Measurements from ENCODE around the gene SYT3. TPM values are rescaled to one million over a fixed set of nuclear protein-coding genes. Genes with fewer than 3 reads are reported as not detected.

SYT3 gene
- 0.53 and 0.82 TPM in 2 replicates for total RNA-seq

DNA sequence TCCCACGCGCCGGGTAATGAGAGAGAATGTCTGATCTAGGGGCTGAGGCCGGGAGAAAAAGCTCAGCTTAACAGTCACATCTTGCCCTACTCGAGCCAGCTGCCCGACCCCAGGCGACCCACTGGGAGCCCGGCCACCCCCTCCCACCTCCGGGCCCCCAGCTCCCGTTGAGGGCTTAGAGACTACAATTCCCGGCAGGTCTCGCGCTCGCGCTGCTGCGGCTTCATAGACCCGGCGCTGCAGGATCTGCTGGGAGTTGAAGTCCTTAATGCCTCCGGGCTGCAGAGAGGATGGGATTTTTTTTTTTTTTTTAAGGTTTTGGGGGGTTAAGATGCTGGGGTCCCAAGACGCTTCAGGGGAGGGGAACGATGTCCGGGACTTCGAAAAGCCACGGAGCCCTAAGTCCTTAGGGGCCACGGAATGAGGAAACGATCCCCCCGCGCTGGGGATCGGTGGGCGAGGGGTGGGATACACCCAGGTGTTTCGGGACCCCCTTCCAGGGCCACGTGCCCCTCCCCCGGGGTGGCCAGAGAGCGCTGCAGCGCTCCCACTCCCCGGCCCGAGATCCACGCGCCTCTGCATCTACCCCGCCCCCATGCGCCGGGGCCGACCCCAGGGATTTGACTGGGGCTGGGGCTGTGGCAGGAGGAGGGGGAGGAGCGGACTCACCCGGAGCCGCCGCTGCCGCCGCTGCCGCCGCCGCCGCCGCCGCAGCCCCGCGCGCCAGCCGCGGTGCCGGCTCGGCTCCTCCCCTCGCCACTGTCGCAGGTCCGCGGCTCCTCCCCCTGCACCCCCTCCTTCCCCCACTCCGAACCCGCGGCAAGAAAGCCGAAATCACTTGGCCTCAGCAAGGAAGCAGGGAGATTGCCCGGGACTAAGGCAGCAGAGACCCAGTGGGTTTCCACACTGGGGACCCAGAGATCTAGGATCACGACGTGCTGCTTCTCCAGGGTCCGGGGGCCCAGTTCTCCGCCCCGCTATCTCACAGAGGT lies at the start of gene SYT3:
TSS of gene SYT3 (minus strand) at position 761 of the 992 bp plus-strand sequence. CDS start 2,470 bp downstream, outside the sequence.
- no peak for DNase-seq (ENCODE audit: extremely low read depth, low read depth, low spot score)

DNA sequence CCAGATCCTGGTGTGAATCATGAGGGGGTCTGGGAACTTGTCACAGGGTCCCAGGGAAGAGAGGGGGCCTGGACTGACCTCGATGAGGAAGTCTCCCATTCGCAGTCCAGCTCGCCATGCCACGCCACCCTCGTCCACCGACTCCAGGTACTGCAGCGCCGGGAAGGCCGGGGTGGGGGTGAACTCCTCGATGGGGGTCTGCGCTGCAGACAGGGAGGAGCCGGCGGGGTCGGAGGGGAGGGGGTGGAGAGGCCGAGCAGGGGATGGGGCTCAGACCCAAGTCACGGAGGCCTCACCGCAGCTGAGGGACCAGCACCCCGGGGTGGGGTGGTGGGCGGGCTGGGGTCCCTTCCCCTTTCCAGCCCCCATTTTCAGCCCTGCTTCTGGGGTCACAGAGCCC lies 49.1 kb upstream of the SYT3 start:
- DNase-seq (ENCODE audit: extremely low read depth, low read depth, low spot score): no peak

DNA sequence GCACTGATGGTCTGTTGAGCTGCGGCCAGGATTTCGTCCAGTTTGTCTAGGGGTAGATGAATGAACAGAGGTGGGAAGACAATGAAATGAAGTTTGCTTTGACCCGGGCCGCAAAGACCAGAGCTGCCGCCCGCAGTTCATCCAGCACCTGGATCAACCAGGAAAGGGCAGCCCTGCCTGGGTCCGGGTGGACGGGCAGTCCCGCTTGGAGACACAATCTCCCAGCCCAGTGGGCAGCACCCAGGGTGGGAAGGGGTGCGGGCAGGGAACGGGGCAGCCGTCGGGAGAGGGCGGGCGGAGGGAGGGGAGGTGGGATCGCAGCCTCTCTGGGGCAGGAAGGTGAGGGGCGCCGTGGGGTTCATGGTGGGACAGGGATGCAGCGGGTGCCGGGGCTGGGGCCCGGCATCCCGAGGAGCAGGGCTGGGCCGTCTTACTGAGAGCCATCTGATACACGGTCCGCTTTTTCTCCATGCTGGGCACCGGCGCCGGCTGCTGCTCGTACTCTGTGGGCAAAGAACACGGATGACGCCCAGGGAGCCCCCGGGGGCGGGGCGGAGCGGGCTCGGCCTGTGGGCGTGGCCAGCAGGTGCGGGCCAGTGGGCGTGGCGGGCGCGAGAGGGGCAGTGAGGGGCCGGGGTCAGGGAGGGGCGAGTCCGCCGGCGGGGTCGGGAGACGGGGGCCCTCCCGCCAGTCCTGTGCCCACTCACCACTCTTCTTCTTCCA lies 46.8 kb upstream of the SYT3 start:
- DNase-seq (ENCODE audit: extremely low read depth, low read depth, low spot score): no peak

GRCh38 chr19:50679177-50680125 lies 39.8 kb upstream of the SYT3 start:
- DNase-seq (ENCODE audit: extremely low read depth, low read depth, low spot score): no peak

DNA sequence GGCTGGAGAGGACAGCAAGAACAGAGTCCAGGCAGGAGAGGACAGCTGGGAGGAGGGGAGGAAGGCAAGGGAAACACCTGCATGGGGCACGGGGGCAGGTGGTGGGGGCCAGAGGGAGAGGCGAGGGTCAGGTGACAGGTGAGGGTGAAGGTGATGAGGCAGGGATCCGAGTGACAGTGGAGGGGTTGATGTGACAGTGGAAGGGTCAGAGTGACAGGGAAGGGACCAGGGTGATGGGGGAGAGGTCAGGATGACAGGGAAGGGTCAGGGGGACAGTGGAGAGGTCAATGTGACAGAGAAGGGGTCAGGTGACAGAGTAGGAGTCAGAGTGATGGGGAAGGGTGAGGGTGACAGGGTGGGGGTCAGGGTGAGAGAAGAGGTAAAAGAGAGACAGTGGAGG lies 38.6 kb upstream of the SYT3 start:
- DNase-seq (ENCODE audit: extremely low read depth, low read depth, low spot score): no peak

GRCh38 chr19:50677636-50678035 lies 38.0 kb upstream of the SYT3 start:
- no peak for DNase-seq (ENCODE audit: extremely low read depth, low read depth, low spot score)

DNA sequence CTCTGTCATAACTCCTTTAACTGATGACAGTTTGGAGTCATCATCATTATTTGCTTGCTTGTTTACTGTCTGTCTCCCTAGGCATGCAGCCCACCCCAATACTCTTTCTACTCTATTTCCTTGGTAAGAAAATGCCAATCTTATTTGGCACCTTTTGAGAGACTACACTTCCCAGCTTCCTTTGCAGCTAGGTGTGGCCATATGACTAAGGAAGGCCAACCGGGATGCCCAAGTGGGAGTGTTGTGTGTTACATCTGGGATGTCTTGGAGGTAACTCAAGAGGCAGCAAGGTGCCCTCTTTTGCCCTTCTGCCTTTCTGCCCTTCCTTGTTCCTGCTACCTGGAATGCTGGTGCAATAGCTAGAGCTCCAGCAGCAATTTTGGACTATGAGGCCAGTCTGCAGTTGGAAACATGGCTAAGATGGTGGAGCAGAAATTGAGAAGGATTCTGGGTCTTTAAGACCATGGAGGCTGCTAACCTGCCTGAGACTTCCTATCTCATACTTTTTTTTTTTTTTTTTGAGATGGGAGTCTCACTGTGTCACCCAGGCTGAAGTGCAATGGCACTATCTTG lies 37.0 kb upstream of the SYT3 start:
- no peak for DNase-seq (ENCODE audit: extremely low read depth, low read depth, low spot score)

DNA sequence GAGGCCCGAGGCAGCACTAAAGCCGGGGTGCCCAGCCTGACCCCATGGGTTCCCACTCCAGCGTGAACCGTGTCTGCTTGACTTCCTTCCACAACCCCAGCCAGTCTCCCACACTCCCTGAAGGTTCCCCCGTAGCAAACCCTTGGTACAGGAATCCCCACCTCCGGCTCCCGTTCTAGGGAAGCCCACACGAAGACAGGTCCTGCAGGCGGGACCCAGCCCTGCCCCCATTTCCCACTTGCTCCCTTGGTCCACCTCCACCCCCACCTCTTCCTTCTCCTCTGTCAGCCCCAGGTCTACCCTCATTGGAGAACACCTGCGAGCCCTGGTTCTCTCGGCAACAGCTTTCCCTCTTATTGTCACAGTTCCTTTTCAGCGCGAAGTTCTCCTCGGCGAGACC lies 33.4 kb upstream of the SYT3 start:
- no peak for DNase-seq (ENCODE audit: extremely low read depth, low read depth, low spot score)

GRCh38 chr19:50670102-50670380 lies 30.4 kb upstream of the SYT3 start:
- DNase-seq (ENCODE audit: extremely low read depth, low read depth, low spot score): no peak

DNA sequence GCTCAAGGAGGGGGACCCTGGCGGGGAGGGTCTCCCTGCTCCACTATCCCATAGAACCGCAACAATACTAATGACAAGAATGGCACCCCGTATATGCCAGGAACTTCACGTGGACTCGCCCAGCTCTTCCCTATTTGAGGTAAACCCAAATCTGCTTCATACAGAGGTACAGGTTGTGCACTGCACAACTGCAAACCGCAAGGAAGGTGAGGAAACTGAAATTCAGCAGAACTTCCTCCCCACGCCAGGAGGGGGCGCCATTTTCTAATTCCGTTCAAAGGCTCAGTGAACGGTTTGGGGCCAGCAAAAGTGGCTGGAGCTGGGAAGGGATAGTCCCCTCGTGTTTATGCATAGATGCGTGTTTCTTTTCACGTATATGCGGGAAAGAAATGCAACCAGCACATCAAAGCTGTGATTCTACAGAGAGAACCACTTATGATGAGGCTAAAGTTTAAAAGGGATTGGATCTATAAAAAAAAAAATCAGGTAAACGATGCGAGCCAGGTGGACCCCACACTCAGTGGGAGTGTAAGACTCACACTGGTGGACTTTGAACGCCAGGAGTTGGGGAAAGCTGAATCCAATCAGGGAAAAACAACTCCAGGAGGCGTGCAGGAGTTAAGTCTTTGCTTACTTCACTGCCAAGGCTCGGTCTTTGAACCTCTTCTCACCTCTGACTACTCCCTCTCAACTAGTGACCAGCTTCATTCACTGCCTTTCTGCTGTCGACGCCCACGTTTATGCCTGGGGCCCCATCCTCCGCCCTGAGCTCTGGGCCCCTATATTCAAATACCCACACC lies 29.8 kb upstream of the SYT3 start:
- DNase-seq (ENCODE audit: extremely low read depth, low read depth, low spot score): no peak

- no peak for DNase-seq (ENCODE audit: extremely low read depth, low read depth, low spot score)
Observed at GRCh38 chr19:50668879-50669278, 29.2 kb upstream of the SYT3 start.

DNA sequence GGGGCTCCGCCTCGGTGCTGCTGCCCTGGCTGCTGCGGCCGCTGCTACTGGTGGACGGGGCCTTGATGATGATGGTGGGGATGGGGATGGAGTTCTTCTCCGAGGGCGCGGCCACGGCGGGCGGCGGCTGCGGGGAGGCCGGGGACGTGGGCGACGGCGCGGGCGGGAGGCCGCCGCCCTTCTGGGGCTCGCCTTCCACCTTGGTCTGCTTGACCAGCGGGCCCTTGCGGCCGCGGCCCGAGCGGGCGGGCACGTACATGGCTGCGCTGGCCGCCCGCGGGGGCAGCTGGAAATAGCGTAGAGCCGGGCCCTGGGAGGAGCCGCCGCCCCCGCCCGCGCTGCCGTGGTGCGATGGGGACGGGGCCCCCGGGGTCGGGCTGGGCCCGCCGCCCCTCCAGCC lies 28.7 kb upstream of the SYT3 start:
- DNase-seq (ENCODE audit: extremely low read depth, low read depth, low spot score): no peak

GRCh38 chr19:50667759-50668231 lies 28.1 kb upstream of the SYT3 start:
- DNase-seq (ENCODE audit: extremely low read depth, low read depth, low spot score): no peak

GRCh38 chr19:50667177-50667758 lies 27.6 kb upstream of the SYT3 start:
- DNase-seq (ENCODE audit: extremely low read depth, low read depth, low spot score): no peak

GRCh38 chr19:50666346-50667176 lies 26.9 kb upstream of the SYT3 start:
- no peak for DNase-seq (ENCODE audit: extremely low read depth, low read depth, low spot score)

GRCh38 chr19:50664204-50664603 lies 24.5 kb upstream of the SYT3 start:
- no peak for DNase-seq (ENCODE audit: extremely low read depth, low read depth, low spot score)

- DNase-seq (ENCODE audit: extremely low read depth, low read depth, low spot score): no peak
Observed at GRCh38 chr19:50663482-50663790, 23.8 kb upstream of the SYT3 start.

- DNase-seq (ENCODE audit: extremely low read depth, low read depth, low spot score): no peak
Observed at GRCh38 chr19:50662651-50663481, 23.2 kb upstream of the SYT3 start.
